Rectal smooth muscle tissue (tissue), 1 donor: ENCODE results near the gene PALLD.

Experiments used
- H3K27ac ChIP-seq: one replicate; pipeline ENCODE4 v1.7.0; 2013; ENCODE audit warnings: low read depth, low read length, inconsistent platforms
- H3K27me3 ChIP-seq: one replicate; pipeline ENCODE4 v1.7.0; 2013; ENCODE audit warnings: low read length; ENCODE audit not compliant: control insufficient read depth, insufficient read depth
- H3K36me3 ChIP-seq: one replicate; pipeline ENCODE4 v1.7.0; 2013; ENCODE audit warnings: low read length; ENCODE audit not compliant: control insufficient read depth, insufficient read depth
- H3K4me1 ChIP-seq: one replicate; pipeline ENCODE4 v1.7.0; 2013; ENCODE audit warnings: low read length; ENCODE audit not compliant: control insufficient read depth, insufficient read depth
- H3K4me3 ChIP-seq: one replicate; pipeline ENCODE4 v1.7.0; 2013; ENCODE audit warnings: low read length
- H3K9ac ChIP-seq: one replicate; pipeline ENCODE4 v1.7.0; 2013; ENCODE audit warnings: low read length

Gene PALLD

GRCh38 chr4:168677063-168677462 is 180.2 kb downstream of the PALLD start:
- no peak overlapping the region for H3K4me3 ChIP-seq
- H3K27ac ChIP-seq = no peak overlapping the region
- H3K36me3 ChIP-seq = no peaks in the 10 kb centered on the region
- H3K9ac ChIP-seq = no peak overlapping the region
- H3K4me1 ChIP-seq = no peaks in the 10 kb centered on the region
- H3K27me3 ChIP-seq = no peaks in the 10 kb centered on the region

- no peaks in the 10 kb centered on the region for H3K27me3 ChIP-seq
- H3K36me3 ChIP-seq = no peaks in the 10 kb centered on the region
- H3K9ac ChIP-seq = no peak overlapping the region
- H3K27ac ChIP-seq = no peak overlapping the region
- no peak overlapping the region for H3K4me3 ChIP-seq
- H3K4me1 ChIP-seq = no peaks in the 10 kb centered on the region
Observed at GRCh38 chr4:168677879-168678278, 181.0 kb downstream of the PALLD start.

GRCh38 chr4:168678751-168679366 is 182.0 kb downstream of the PALLD start:
- H3K9ac ChIP-seq = no peak overlapping the region
- no peak overlapping the region for H3K4me3 ChIP-seq
- no peaks in the 10 kb centered on the region for H3K27me3 ChIP-seq
- no peak overlapping the region for H3K27ac ChIP-seq
- H3K4me1 ChIP-seq = no peaks in the 10 kb centered on the region
- no peaks in the 10 kb centered on the region for H3K36me3 ChIP-seq

GRCh38 chr4:168679397-168679796 is 182.5 kb downstream of the PALLD start:
- Histone ChIP-seq H3K36me3 (no peaks in the 10 kb centered on the region), H3K4me1 (no peaks in the 10 kb centered on the region), H3K27me3 (no peaks in the 10 kb centered on the region), H3K9ac (no peak overlapping the region), H3K4me3 (no peak overlapping the region), H3K27ac (no peak overlapping the region)

- no peak overlapping the region for H3K27ac ChIP-seq
- H3K36me3 ChIP-seq = no peaks in the 10 kb centered on the region
- no peaks in the 10 kb centered on the region for H3K27me3 ChIP-seq
- H3K4me1 ChIP-seq = no peaks in the 10 kb centered on the region
- H3K4me3 ChIP-seq = no peak overlapping the region
- no peak overlapping the region for H3K9ac ChIP-seq
Observed at GRCh38 chr4:168679819-168680218, 183.0 kb downstream of the PALLD start.

- Histone ChIP-seq H3K4me1 (no peaks in the 10 kb centered on the region), H3K27ac (no peak overlapping the region), H3K27me3 (no peaks in the 10 kb centered on the region), H3K36me3 (no peaks in the 10 kb centered on the region), H3K9ac (no peak overlapping the region), H3K4me3 (no peak overlapping the region)
Observed at GRCh38 chr4:168682898-168683500, 186.1 kb downstream of the PALLD start.

GRCh38 chr4:168683595-168683994 is 186.7 kb downstream of the PALLD start:
- no peak overlapping the region for H3K9ac ChIP-seq
- no peaks in the 10 kb centered on the region for H3K4me1 ChIP-seq
- no peaks in the 10 kb centered on the region for H3K36me3 ChIP-seq
- H3K27me3 ChIP-seq = no peaks in the 10 kb centered on the region
- H3K4me3 ChIP-seq = no peak overlapping the region
- H3K27ac ChIP-seq = no peak overlapping the region

- no peaks in the 10 kb centered on the region for H3K4me1 ChIP-seq
- H3K27me3 ChIP-seq = no peaks in the 10 kb centered on the region
- no peak overlapping the region for H3K4me3 ChIP-seq
- H3K27ac ChIP-seq = no peak overlapping the region
- H3K36me3 ChIP-seq = no peaks in the 10 kb centered on the region
- H3K9ac ChIP-seq = no peak overlapping the region
Observed at GRCh38 chr4:168685136-168685809, 188.4 kb downstream of the PALLD start.

- H3K4me1 ChIP-seq = no peaks in the 10 kb centered on the region
- H3K4me3 ChIP-seq = no peak overlapping the region
- no peak overlapping the region for H3K27ac ChIP-seq
- no peaks in the 10 kb centered on the region for H3K36me3 ChIP-seq
- no peak overlapping the region for H3K9ac ChIP-seq
- no peaks in the 10 kb centered on the region for H3K27me3 ChIP-seq
Observed at GRCh38 chr4:168688584-168688983, 191.7 kb downstream of the PALLD start.

GRCh38 chr4:168689791-168690190 is 192.9 kb downstream of the PALLD start:
- Histone ChIP-seq H3K4me3 (no peak overlapping the region), H3K27me3 (no peaks in the 10 kb centered on the region), H3K36me3 (no peaks in the 10 kb centered on the region), H3K27ac (no peak overlapping the region), H3K4me1 (no peaks in the 10 kb centered on the region), H3K9ac (no peak overlapping the region)

GRCh38 chr4:168690199-168690598 is 193.3 kb downstream of the PALLD start:
- no peak overlapping the region for H3K4me3 ChIP-seq
- no peak overlapping the region for H3K27ac ChIP-seq
- no peaks in the 10 kb centered on the region for H3K27me3 ChIP-seq
- no peak overlapping the region for H3K9ac ChIP-seq
- no peaks in the 10 kb centered on the region for H3K36me3 ChIP-seq
- H3K4me1 ChIP-seq = no peaks in the 10 kb centered on the region

- H3K4me3 ChIP-seq = no peak overlapping the region
- H3K9ac ChIP-seq = no peak overlapping the region
- H3K27ac ChIP-seq = no peak overlapping the region
- H3K36me3 ChIP-seq = no peaks in the 10 kb centered on the region
- no peaks in the 10 kb centered on the region for H3K27me3 ChIP-seq
- no peaks in the 10 kb centered on the region for H3K4me1 ChIP-seq
Observed at GRCh38 chr4:168691631-168692369, 194.9 kb downstream of the PALLD start.
